HAP-1 (cell line): ENCODE data around the gene RASSF5.

Experiments used
- DNase-seq, 2 experiments: peaks; one replicate each; pipeline ENCODE4 v3.0.0-alpha.2; 2016 to 2020; ENCODE audit warnings: low spot score in 2 of 2
- H3K27me3 ChIP-seq: fragments of 250-450 bp; sonication (Bioruptor Pico); 2 replicates; pipeline ENCODE4 v1.5.1; 2020; ENCODE audit warnings: low read depth, mild to moderate bottlenecking, moderate library complexity
- H3K36me3 ChIP-seq: fragments of 250-450 bp; sonication (Bioruptor Pico); replicated peaks from 2 replicates; pipeline ENCODE4 v1.5.1; 2020; ENCODE audit warnings: mild to moderate bottlenecking
- H3K4me1 ChIP-seq: fragments of 250-450 bp; sonication (Bioruptor Pico); 2 replicates; pipeline ENCODE4 v1.5.1; 2020; ENCODE audit warnings: mild to moderate bottlenecking
- H3K4me3 ChIP-seq: fragments of 250-450 bp; sonication (Bioruptor Pico); 2 replicates; pipeline ENCODE4 v1.5.1; 2020; ENCODE audit warnings: mild to moderate bottlenecking, moderate library complexity
- H3K9me3 ChIP-seq: fragments of 250-450 bp; sonication (Bioruptor Pico); 2 replicates; pipeline ENCODE4 v1.5.1; 2020; ENCODE audit warnings: mild to moderate bottlenecking, moderate library complexity
- in situ Hi-C: fragments of 300-500 bp; cut with MboI; formaldehyde crosslinking; loops from 3 replicates; pipeline ENCODE4 v1.14.3; 2020; ENCODE audit warnings: low sequenced_read_pairs, inconsistent platforms, mixed read lengths

Gene RASSF5

DNA sequence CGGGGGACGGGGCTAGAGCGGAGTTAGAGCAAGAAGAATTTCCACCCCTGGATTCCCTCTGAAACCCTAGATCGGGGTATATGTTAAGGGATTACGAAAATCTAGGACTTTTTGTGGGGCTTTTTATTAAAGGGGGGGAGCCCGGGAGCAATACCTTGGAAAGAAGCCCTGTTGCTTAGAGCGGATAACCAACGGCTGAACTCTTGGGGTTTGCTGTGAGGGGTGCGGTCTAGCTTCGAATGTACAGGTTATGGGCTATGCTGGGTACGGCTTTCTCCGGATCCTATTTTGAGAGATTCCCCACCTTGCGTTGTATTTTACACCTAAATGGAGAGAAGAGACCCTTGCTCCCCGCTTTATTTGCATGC, 128.6 kb downstream of the RASSF5 start:
- Histone ChIP-seq H3K4me3 (peak overlapping the region; percentile 81), H3K4me1 (peaks cover 17% of the 10 kb centered on the region), H3K36me3 (no peaks in the 10 kb centered on the region), H3K27me3 (no peaks in the 10 kb centered on the region), H3K9me3 (no peaks in the 10 kb centered on the region)
- DNase-seq: peak in 1 of 2 experiments; percentile 12
- in situ Hi-C loops: no loop called here

DNA sequence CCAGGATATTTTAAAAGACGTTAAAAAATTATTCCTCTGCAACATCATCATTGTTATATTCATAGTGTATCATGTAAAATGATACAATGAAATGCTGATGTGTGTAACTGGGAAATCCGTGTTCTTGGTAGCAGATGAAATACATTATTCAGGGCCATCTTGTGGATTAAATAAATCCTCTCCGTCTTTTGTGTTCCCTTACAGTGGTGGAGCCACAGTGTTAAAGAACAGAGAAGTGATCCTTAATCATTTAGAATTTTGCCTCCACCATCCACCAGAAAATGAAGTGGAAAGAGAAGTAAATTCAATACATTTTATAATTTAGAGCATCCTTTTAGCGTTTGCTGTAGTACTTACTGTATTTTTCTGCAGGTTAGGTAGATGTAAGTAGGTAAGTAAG, 129.3 kb downstream of the RASSF5 start:
- Histone ChIP-seq H3K9me3 (no peaks in the 10 kb centered on the region), H3K36me3 (no peaks in the 10 kb centered on the region; the same call in 1 of the 2 replicates), H3K4me3 (no peak overlapping the region), H3K4me1 (peaks cover 17% of the 10 kb centered on the region), H3K27me3 (no peaks in the 10 kb centered on the region)
- no peak for DNase-seq
- in situ Hi-C loops: no loop called here

DNA sequence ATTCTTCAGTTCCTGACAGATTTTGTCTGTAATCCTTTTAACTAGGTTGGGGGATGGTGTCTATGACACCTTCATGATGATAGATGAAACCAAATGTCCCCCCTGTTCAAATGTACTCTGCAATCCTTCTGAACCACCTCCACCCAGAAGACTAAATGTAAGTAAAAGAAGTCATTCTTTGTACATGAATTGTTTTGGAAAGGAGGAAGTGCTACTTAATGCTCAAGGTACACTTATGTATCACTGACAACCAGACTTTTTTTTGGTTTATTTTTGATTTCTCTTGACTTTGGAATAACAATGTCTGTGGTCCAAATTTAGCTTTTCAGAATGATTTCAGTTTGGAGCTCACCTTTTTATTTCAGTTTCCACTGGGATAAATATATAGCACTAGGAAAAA, 130.3 kb downstream of the RASSF5 start:
- in situ Hi-C loops: no loop called here
- Histone ChIP-seq H3K4me3 (no peak overlapping the region), H3K36me3 (no peaks in the 10 kb centered on the region; the same call in 1 of the 2 replicates)

More for the DNA sequence above, 130.3 kb downstream of the RASSF5 start:
- H3K9me3 ChIP-seq: no peaks in the 10 kb centered on the region
- no peak for DNase-seq
- no peaks in the 10 kb centered on the region for H3K27me3 ChIP-seq
- peaks cover 17% of the 10 kb centered on the region for H3K4me1 ChIP-seq
